NCI-H345 treated with DMSO at 0.1 percent for 48 hours (cell line): Measurements from ENCODE around the gene PTPRJ.
"Not testable (repeated sequence)": the region's sequence is repeated elsewhere in the genome, so short reads cannot be mapped to it uniquely, and the experiment has no call there.

Source experiments
- DNase-seq: peaks from one replicate; lab custom pipeline; 2025; ENCODE audit not compliant: unreplicated experiment; lab: John Stamatoyannopoulos, UW

Gene PTPRJ

DNA sequence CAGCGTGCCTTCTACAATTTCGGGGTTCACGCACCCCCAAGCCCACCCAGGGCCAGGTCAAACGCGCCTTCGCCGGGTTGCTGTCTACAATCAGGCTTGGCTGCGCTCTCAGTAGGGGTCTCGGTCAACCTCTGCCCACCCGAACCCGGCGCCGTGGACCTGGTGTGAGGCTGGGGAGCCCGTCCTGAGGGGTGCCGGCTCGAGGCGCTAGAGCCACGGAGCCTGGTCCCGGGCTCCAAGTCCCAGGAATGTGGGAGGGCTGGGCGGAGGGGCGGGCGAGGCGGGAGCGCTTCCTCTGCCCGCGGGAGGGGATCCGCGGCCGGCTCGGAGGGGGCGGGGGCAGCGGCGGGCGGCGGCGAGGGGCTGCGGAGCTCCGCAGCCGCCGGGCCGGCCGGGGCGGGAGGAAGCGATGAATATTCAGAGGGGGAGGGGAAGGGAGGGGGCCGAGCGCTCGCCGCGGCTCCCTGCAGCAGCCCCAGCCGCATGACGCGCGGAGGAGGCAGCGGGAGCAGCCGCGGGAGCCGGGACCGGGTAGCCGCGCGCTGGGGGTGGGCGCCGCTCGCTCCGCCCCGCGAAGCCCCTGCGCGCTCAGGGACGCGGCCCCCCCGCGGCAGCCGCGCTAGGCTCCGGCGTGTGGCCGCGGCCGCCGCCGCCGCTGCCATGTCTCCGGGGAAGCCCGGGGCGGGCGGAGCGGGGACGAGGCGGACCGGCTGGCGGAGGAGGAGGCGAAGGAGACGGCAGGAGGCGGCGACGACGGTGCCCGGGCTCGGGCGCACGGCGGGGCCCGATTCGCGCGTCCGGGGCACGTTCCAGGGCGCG is at the start of gene PTPRJ:
Gene PTPRJ (plus strand): TSS at position 472 of the 819 bp plus-strand sequence. CDS start 354 bp downstream, outside the sequence.
- no peak for DNase-seq

DNA sequence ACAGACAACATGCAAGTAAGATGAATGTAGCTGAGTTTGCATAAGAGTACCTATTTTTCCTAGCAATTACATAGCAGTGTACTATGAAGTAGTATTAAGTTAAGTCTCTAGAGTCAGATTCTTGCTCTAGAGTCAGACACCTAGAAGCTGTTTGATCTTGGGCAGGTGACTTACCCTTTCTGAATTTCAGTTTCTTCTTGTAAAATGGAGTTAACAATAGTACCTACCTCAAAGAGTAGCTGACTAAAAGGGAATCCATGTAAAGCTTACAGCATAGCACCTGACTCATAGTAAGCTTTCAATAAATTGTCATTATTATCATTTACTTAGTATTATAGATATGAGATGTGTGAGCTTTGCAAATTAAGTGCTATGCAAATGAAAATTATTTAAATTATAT is 47.8 kb upstream of the PTPRJ start:
- DNase-seq, result no peak

DNA sequence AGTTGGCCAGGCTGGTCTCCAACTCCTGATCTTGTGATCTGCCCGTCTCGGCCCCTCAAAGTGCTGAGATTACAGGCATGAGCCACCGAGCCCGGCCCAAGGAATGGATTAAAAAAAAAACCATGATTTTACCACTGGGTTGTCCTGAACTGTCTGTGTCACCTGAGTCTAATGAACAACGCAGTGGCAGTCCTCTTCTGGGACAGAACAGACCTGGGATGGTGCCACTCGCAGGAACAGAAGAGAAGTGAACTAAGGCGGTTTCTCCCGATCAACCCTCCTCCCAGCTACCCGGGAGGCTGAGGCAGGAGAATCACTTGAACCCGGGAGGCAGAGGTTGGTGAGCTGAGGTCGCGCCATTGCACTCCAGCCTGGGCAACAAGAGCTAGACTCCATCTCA is 46.6 kb upstream of the PTPRJ start:
- not testable (repeated sequence) for DNase-seq

DNA sequence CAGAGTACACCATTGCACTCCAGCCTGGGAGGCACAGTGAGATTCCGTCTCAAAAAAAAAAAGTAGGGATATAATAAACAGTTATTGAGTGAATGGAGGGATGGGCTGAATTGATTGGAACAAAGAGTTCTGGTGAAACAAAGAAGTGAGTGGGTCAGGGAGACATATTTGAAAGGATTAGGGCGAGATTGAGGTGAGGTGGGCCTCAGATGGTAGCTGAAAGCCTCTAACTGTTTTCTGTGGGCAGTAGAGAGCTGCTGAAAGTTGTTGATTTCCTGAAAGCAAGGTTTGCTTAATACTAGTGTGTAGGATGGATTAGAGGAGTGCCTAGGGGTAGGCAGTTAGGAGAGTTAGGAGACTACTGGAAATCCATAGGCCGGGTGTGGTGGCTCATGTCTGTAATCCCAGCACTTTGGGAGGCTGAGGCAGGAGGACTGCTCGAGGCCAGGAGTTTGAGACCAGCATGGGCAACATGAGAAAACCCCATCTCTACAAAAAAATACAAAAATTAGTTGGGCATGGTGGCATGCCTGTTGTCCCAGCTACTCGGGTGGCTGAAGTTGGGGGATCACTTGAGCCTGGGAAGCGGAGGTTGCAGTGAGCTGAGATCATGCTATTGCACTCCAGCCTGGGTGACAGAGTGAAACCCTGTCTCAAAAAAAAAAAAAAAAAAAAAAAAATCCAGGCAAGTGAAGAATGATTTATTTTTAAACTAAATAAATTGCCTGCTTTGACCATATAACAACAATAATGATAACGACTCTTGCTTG is 41.4 kb upstream of the PTPRJ start:
- DNase-seq, result no peak

DNA sequence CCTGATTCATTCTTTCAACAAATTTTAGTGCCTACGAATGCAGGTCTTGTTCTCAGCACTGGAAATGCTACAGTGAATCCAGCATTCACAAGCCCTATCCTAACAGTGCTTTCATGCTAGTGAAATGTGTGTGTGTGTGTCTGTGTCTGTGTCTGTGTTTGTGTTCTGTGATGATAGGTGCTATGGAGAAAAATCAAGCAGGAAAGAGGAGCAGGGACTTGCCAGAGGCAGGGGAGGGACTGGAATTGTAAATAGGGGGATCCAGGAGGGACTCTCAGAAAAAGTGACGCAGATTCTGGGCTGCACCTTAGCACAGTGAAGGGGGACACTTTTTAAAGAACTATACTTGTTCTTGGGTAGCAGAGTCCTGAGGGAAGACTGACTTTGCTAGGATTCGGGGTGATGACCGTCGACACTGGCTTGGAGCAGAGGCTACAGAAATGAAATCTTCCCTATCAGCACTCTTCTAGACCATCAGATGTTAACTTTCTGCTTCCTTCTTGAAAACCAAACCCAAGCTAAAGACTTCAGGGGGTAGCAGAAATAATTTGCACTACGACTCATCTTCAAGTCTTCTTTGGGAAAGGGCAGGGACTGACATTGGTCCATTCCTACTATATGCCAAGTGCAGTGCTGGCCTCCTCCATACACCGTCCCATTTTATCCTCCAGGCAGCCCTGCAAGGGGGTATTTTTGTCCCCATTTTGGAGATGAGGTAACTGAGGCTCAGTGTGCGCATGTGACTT is 39.3 kb upstream of the PTPRJ start:
- no peak for DNase-seq

DNA sequence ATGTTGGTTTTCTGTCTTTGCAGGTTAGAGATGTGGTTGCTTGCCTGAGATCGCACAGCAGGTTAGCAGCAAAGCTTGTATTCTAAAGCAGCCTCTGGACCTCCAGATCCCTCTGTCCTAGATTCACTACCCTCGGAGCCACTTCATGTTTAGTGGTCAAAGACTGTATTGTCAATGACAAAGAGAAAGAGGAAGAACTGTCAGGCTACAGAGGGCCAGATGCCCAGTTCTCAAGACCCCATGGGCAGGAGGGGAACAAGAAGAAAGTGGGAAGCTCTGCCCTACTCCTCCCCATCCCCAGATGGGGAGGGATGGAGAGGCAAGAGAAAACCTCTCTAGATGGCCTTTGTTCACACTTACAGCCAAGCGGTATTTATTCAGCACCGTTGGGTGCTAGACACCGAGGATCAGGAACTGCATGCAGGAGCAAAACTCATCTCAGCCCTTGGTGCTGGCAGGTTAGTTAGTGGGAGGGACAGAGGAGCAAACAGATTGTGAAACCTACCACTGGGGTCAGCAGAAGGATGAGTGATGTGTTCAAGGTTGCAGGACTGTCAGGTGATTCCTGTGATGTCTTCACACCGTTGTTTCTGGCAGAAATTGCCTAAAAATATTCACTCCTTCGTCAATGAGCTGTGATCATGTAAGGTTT is 38.3 kb upstream of the PTPRJ start:
- no peak for DNase-seq

DNA sequence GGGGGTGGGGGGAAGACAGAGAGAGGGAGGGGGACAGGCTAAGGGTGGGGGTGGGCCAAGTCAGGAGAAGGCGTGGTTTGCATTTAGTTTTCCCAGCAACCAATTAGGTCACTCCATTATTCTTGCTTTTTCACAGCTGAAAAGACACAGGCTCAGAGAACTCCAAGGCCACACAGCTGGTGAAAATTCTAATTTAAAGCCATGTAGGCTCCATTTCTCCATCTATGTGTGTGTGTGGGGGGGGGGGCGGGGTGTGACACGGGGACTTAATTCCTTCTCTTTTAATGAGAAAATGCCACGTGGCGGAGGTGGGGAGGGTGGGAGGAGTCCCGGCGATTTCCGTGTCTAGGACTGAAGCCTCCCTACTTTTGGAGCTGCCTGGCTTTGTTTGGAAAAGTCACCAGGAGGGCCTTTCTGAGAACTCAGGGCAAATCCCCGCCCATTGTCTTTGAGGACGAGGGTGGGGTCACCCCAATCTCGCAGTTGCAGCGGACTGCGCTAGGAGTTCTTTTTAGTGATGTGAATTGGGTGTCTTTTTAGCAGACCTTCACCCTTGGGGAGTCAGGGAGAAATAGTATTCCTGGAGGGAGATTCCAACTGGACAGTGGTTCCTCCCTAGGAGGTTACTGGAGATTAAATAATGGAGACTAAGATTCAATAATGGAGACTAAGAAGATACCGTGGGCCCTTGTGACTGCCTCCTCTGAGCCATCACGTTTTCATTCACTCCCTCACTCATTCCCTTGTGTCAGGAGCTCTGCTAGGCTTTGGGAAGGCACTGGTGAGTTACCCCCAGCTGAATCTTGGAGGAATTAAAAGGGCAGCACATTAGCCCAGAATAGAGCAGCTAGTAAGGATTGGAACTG is 36.4 kb upstream of the PTPRJ start:
- no peak for DNase-seq

DNA sequence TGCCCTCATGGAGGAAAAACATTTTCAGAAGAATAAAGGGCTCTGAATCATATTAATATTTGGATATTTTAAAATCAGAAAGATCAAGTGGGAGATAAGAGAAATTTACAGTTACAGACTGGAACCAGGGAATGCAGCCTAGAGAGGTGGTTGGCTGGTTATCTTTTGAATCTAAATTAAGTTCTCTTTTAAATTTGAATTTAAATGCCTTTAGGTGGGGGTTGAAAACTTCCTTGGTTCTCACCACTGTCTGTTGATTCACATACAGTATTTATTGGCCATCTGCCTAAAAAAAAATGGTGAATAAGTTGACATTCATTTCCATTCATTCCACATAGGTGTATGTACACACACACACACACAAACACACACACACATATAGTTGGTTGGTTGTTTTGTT is 35.7 kb upstream of the PTPRJ start:
- no peak for DNase-seq

DNA sequence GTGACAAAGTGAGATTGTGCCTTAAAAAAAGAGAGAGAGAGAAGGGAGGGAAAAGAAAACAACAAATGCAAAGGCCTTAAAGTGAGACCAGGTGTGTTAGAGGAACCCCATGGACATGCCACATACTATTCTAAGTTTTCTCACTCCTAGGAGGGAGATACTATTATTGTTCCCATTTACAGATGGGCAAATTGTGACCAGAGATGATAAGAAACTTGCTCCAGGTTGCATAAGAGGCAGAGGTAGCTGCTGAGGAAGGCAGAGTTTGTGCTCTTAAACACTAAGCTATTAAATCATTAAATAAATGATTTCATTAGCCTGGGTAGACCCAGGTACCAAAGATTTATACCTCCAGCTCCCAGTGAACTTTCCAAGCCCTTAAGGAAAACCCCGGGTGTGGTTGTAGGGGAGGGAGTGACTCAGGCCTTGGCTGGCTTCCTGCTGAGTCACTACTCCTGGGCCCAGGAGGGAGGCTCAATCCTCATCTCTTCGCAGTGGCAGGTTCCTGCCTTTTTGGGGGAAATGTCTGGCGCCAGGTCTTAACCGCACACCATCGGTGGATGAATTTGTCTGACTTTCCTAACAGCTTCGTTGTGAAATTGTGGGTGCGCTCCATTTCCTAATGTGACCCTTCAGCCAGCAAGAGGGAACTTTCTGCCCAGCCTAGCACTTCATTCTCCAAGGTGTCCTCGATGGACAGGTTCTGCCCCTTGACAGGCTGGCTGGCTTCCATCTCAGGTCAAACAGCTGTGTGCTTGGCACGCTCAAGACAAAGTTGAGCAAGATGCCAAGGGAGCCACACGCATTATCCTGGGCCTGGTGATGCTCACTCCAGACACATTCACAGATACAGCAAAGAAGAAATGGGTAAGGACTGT is 33.4 kb upstream of the PTPRJ start:
- DNase-seq, result no peak

DNA sequence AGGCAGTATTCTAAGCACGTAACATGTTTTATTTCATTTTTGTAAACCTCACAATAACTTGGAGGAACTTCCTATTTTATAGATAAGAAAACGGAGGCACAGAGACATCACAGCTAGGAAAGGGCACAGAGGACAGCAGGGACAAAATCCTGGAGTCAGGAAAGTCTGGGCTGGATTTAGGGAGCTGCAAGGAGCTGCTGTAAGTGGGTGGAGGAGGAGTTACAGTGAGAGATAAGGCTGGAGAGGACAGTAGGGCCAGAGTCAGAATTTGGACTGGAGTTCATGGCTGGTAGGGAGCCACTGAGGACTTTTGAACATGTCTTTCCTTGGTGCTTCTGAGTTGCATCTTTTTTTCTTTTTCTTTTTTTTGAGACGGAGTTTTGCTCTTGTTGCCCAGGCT is 32.2 kb upstream of the PTPRJ start:
- DNase-seq, result no peak

DNA sequence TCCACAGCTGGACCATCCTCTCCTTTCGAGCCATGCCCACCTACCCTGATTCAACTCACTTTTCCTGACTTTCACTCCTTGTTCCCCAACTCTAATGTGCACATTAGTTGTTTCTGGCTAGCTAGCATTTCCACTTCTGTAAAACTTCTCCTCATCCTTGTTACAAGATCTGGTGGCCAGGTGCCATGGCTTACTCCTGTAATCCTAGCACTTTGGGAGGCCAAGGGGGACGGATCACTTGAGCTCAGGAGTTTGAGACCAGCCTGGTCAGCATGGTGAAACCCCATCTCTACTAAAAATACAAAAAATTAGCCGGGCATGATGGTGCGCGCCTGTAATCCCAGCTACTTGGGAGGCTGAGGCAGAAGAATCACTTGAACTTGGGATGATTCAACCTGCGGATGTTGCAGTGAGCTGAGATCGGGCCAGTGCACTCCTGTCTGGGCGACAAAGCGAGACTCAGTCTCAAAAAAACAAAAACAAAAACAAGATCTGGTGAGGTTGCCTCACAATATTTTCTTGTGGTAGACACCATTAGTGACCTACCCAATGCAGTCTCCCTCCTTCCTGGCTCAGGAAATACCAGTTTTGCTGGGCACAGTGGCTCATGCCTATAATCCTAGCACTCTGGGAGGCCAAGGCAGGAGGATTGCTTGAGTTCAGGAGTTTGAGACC is 31.2 kb upstream of the PTPRJ start:
- not testable (repeated sequence) for DNase-seq

DNA sequence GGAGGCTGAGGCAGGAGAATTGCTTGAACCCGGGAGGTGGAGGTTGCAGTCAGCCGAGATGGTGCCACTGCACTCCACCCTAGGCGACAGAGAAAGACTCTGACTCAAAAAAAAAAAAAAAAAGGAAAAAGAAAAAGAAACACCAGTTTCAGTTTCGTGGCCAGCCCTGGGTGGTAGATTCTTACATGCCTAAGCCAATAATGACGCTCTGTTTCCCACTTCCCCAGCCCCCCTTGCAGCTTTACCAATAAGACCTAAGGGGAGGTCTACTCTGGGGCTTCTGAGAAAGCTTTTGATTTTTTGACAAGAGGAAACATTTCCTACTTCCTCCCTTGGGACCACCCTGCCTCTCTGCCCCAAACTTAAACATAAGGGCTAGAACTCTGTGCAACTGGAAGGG is 30.0 kb upstream of the PTPRJ start:
- DNase-seq, result no peak

DNA sequence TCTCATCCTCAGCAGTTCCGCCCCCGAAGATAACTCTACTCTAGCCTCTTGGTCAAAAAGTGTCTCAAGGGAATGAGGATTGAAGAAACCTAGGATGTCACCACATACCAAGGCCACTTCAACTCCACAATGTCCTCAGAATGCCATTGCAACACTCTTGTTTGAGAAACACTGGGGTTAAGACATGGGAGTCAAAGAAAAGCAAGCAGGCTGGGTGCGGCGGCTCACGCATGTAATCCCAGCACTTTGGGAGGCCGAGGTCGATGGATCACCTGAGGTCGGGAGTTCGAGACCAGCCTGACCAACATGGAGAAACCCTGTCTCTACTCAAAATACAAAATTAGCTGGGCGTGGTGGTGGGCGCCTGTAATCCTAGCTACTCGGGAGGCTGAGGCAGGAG is 28.9 kb upstream of the PTPRJ start:
- DNase-seq, result not testable (repeated sequence)

DNA sequence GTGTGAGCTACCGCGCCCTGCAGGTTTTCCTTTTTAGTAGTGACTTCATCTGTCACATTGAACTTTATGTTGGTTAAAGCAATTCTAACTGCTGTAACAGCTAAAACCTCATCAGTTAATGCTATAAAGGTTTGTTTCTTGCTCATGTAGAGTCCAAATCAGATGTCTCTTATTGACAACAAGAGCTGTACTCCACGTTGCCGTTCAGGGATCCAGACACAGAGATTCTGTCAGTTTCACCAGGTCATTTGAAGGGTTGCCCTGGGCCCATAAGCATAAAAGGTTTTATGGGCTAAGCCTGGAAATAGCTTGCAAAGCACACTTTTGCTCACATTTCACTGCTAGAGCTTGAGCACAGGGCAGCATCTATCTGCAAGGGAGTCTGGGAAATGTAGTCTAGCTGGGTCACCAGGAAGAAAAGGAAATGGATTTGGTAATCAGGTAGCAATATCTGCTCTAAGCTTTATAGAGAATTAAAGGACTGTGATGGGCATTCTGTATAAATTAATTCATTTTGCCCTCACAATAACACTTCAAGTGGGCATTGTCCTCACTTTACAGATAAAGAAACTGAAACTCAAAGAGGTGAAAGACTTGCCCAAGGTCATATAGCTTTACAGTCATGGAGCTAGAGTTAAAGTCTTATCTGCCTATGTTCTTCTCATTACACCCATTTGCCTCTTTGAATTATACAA is 25.2 kb upstream of the PTPRJ start:
- no peak for DNase-seq

DNA sequence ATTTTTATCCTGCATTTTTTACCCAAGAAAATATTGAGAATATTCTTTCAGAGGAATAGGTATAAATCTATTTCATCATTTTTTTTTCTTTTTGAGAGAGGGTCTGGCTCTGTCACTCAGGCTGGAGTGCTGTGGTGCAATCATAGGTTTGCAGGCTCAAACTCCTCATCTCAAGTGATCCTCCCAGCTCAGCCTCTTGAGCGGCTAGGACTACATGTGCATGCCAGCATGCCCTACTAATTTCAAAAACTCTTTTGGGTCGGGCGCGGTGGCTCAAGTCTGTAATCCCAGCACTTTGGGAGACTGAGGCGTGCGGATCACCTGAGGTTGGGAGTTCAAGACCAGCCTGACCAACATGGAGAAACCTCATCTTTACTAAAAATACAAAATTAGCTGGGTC is 20.3 kb upstream of the PTPRJ start:
- DNase-seq, result no peak

DNA sequence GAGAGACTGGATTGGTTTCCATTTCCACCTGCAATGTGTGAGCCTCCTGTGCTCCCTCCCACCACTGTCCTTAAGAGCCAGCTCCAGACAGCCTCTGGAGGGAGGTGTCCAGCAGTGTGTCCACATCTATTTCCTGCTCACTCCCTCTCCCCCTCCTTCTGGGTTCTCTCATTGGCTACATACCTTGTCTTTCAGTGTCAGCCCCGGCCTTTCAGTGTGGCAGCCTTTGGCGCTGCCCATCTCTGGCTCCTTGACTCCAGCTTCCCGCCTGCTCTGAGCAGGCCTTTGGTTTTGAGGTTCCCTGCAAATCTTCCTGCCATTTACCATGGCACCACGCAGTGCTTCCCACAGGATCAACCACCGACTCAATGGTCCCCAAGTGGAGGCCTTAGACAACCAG is 19.0 kb upstream of the PTPRJ start:
- DNase-seq, result no peak

DNA sequence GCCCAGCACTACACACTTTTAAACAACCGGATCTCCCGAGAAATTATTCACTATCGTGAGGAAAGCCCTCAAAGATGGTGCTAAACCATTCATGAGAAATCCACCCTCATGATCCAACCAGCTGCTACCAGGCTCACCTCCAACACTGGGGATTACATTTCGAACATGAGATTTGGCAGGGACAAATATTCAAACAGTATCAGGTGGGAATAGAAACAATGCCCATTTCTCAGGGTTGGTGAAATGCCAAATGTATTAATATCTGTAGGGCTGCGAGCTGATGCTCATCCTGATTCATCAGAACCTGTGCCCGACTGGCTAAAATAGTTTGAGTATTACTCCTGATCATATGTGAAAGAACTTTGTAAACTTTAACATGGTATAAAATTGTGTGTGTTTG is 15.8 kb upstream of the PTPRJ start:
- DNase-seq, result no peak
